Measurements from ENCODE around the gene SMYD2. TPM values are rescaled to one million over a fixed set of nuclear protein-coding genes. Genes with fewer than 3 reads are reported as not detected.

Gene SMYD2
- total and polyA plus RNA-seq, 8 donors, result 8.2 to 68.7 (median 26.6) TPM

DNA sequence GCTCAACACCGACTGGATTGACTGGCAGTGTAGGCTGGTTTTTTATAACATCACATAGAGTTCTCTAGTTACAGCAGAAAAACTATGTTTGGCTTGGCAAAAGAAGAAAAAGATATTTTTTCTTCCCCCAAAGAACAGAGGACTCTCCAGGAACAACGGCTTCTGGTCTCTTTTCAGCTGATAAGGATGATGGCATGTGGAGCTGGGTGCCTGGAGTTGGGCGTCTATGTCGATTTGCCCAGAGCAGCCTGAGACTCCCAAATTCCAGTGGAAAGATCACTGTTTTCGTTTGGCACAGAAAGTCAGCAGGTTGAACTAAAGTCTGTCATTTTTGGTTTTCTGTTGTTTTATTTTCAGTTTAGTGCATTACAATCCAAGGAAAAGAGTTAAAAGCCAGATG is 91.1 kb downstream of the SMYD2 start:
- WGBS, 5 donors, result 27 to 50% (median 42%) methylated on average over 5 of the region's 5 CpGs
- TF ChIP-seq POLR2A (IDR thresholded peaks at IDR 0.05), result no peak
- no peak for TF ChIP-seq POLR2AphosphoS5 (IDR thresholded peaks at IDR 0.05)
- no peak for TF ChIP-seq EP300 (IDR thresholded peaks at IDR 0.05)
- TF ChIP-seq, protein P1, sequence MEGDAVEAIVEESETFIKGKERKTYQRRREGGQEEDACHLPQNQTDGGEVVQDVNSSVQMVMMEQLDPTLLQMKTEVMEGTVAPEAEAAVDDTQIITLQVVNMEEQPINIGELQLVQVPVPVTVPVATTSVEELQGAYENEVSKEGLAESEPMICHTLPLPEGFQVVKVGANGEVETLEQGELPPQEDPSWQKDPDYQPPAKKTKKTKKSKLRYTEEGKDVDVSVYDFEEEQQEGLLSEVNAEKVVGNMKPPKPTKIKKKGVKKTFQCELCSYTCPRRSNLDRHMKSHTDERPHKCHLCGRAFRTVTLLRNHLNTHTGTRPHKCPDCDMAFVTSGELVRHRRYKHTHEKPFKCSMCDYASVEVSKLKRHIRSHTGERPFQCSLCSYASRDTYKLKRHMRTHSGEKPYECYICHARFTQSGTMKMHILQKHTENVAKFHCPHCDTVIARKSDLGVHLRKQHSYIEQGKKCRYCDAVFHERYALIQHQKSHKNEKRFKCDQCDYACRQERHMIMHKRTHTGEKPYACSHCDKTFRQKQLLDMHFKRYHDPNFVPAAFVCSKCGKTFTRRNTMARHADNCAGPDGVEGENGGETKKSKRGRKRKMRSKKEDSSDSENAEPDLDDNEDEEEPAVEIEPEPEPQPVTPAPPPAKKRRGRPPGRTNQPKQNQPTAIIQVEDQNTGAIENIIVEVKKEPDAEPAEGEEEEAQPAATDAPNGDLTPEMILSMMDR (IDR thresholded peaks at IDR 0.05), result no peak

GRCh38 chr1:214377485-214377884 is 96.5 kb downstream of the SMYD2 start:
- Histone ChIP-seq H3K36me3 (peaks cover 0 to 54% (median 35%) of the 10 kb centered on the region in 4 donors), H3K4me1 (peaks cover 0 to 9% (median 2%) of the 10 kb centered on the region in 4 donors), H3K4me3 (no peak overlapping the region), H3K9me3 (no peaks in the 10 kb centered on the region), H3K27ac (no peak overlapping the region), H3K27me3 (no peaks in the 10 kb centered on the region)
- intact Hi-C loops (cut with DNase I; ENCODE audit: low total_unique reads), result no loop called here
- TF ChIP-seq, protein P1 (IDR thresholded peaks at IDR 0.05), result no peak
- TF ChIP-seq POLR2A (IDR thresholded peaks at IDR 0.05), result no peak
- TF ChIP-seq EP300 (IDR thresholded peaks at IDR 0.05), result no peak
- no peak for TF ChIP-seq POLR2AphosphoS5 (IDR thresholded peaks at IDR 0.05)
- WGBS, 5 donors, result 95 to 99% (median 97%) methylated on average over 2 of the region's 2 CpGs
- no peak for DNase-seq

More for the DNA sequence above, 91.1 kb downstream of the SMYD2 start:
- Histone ChIP-seq H3K9me3 (no peaks in the 10 kb centered on the region), H3K36me3 (peaks cover 0 to 68% (median 64%) of the 10 kb centered on the region in 4 donors), H3K4me3 (no peak overlapping the region), H3K4me1 (peaks cover 0 to 9% (median 2%) of the 10 kb centered on the region in 4 donors), H3K27ac (no peak overlapping the region), H3K27me3 (no peaks in the 10 kb centered on the region)
- intact Hi-C loops (cut with DNase I; ENCODE audit: low total_unique reads), result no loop called here
- no peak for DNase-seq

DNA sequence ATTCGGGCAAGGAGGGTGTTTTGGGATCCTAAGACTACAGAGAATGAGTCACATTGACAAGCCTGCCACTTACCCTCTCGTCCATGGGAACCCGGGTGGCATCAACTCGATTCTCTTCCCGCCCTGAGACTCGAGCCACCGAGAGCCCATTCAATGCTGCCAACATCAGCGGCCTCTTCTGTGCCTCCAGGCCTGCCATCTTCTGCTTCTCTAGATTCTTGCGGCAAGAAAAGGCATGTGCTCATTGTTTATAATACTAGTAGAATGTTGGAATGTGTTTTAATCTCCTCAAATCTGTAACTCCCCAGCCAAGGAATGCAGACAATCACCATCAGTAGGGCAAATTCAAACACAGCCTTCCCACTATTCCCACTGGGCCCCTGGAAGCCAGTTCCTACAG is 96.9 kb downstream of the SMYD2 start:
- 80 to 88% (median 84%) methylated on average over 9 of the region's 9 CpGs for WGBS, 5 donors
- H3K9me3 ChIP-seq, result no peaks in the 10 kb centered on the region
- intact Hi-C loops (cut with DNase I; ENCODE audit: low total_unique reads), result no loop called here

GRCh38 chr1:214378492-214378891 is 97.5 kb downstream of the SMYD2 start:
- H3K4me3 ChIP-seq, result no peak overlapping the region
- no peak for DNase-seq
- no peak for TF ChIP-seq POLR2AphosphoS5 (IDR thresholded peaks at IDR 0.05)
- TF ChIP-seq POLR2A (IDR thresholded peaks at IDR 0.05), result no peak
- no peak for TF ChIP-seq EP300 (IDR thresholded peaks at IDR 0.05)
- TF ChIP-seq, protein P1 (IDR thresholded peaks at IDR 0.05), result no peak
- H3K36me3 ChIP-seq, result peaks cover 0 to 60% (median 40%) of the 10 kb centered on the region in 4 donors
- no peak overlapping the region for H3K27ac ChIP-seq
- H3K27me3 ChIP-seq, result no peaks in the 10 kb centered on the region
- H3K9me3 ChIP-seq, result no peaks in the 10 kb centered on the region
- WGBS, 5 donors, result 91 to 95% (median 94%) methylated on average over 8 of the region's 8 CpGs
- intact Hi-C loops (cut with DNase I; ENCODE audit: low total_unique reads), result no loop called here
- peaks cover 0 to 9% (median 2%) of the 10 kb centered on the region in 4 donors for H3K4me1 ChIP-seq

More for the DNA sequence above, 96.9 kb downstream of the SMYD2 start:
- no peak overlapping the region for H3K27ac ChIP-seq
- H3K4me3 ChIP-seq, result no peak overlapping the region
- no peaks in the 10 kb centered on the region for H3K27me3 ChIP-seq
- H3K4me1 ChIP-seq, result peaks cover 0 to 9% (median 2%) of the 10 kb centered on the region in 4 donors
- DNase-seq, result no peak
- H3K36me3 ChIP-seq, result peaks cover 0 to 54% (median 34%) of the 10 kb centered on the region in 4 donors
- TF ChIP-seq, protein P1 (IDR thresholded peaks at IDR 0.05), result no peak
- TF ChIP-seq POLR2AphosphoS5 (IDR thresholded peaks at IDR 0.05), result no peak
- no peak for TF ChIP-seq EP300 (IDR thresholded peaks at IDR 0.05)
- no peak for TF ChIP-seq POLR2A (IDR thresholded peaks at IDR 0.05)

Data from stomach (tissue), 9 donors.